Breast epithelium (tissue), 3 donors: ENCODE measurements around the gene ZNF284.

Source experiments
- POLR2A ChIP-seq: fragments of 450-650 bp; IDR thresholded peaks from one replicate; pipeline ENCODE4 v1.6.1; 2016; ENCODE audit warnings: antibody characterized with exemption, mild to moderate bottlenecking, moderate library complexity
- POLR2AphosphoS5 ChIP-seq, 3 donors: sonication (generic); formaldehyde crosslinking; IDR thresholded peaks; one replicate each; pipeline ENCODE4 v1.6.1; 2017; ENCODE audit warnings: antibody characterized with exemption in 3 of 3
- TF ChIP-seq, protein P1 (sequence below), 3 donors: fragments of 450-650 bp; IDR thresholded peaks; one replicate each; pipeline ENCODE4 v1.5.1; 2016 to 2017; ENCODE audit warnings: antibody characterized with exemption in 3 of 3, mild to moderate bottlenecking in 3 of 3, moderate library complexity in 3 of 3

- TF ChIP-seq, protein P1, sequence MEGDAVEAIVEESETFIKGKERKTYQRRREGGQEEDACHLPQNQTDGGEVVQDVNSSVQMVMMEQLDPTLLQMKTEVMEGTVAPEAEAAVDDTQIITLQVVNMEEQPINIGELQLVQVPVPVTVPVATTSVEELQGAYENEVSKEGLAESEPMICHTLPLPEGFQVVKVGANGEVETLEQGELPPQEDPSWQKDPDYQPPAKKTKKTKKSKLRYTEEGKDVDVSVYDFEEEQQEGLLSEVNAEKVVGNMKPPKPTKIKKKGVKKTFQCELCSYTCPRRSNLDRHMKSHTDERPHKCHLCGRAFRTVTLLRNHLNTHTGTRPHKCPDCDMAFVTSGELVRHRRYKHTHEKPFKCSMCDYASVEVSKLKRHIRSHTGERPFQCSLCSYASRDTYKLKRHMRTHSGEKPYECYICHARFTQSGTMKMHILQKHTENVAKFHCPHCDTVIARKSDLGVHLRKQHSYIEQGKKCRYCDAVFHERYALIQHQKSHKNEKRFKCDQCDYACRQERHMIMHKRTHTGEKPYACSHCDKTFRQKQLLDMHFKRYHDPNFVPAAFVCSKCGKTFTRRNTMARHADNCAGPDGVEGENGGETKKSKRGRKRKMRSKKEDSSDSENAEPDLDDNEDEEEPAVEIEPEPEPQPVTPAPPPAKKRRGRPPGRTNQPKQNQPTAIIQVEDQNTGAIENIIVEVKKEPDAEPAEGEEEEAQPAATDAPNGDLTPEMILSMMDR (IDR thresholded peaks at IDR 0.05): no peak
- TF ChIP-seq POLR2AphosphoS5 (IDR thresholded peaks at IDR 0.05) (peak; percentile 13 to 61 (median 34)), POLR2A (no peak)
These were observed 22.2 kb downstream of the ZNF284 start, which contains the start of gene ZNF224 for GRCh38 chr19:44093931-44094765.
